HepG2 (cell line): ENCODE measurements around the gene BCL2L11.

ENCODE experiments used
- EP300 ChIP-seq, 3 experiments: sonication (generic) in 1 of 3; formaldehyde crosslinking in 1 of 3; IDR thresholded peaks; 2 replicates each; pipeline versions ENCODE4 v1.5.1 to v1.6.1; 2011 to 2020; ENCODE audit warnings: low read depth in 2 of 3, low read length in 2 of 3, borderline replicate concordance in 1 of 3, improper control_type of control experiment in 1 of 3, mild to moderate bottlenecking in 1 of 3, missing genetic modification reagents in 1 of 3, moderate library complexity in 1 of 3
- MYNN ChIP-seq: sonication (generic); formaldehyde crosslinking; IDR thresholded peaks from 2 replicates; pipeline ENCODE4 v1.4.0; 2020; ENCODE audit warnings: mild to moderate bottlenecking, low read depth, missing genetic modification reagents
- POLR2A ChIP-seq, 2 experiments: IDR thresholded peaks; 2 replicates each; pipeline ENCODE4 v1.6.1; 2011; ENCODE audit warnings: low read depth in 2 of 2, low read length in 2 of 2, mild to moderate bottlenecking in 1 of 2, moderate library complexity in 1 of 2; ENCODE audit not compliant: insufficient read depth in 1 of 2
- SRSF9 ChIP-seq: fragments of 200-400 bp; formaldehyde crosslinking; IDR thresholded peaks from 2 replicates; pipeline ENCODE4 v1.6.1; 2018; ENCODE audit warnings: borderline replicate concordance, mild to moderate bottlenecking, low read depth, low read length; ENCODE audit not compliant: insufficient read depth, poor library complexity, severe bottlenecking
- SUZ12 ChIP-seq: fragments of 150-350 bp; IDR thresholded peaks from 2 replicates; pipeline ENCODE4 v1.6.1; 2014; ENCODE audit warnings: low read depth, low read length
- ZBTB1 ChIP-seq: sonication (generic); formaldehyde crosslinking; IDR thresholded peaks from 2 replicates; pipeline ENCODE4 v1.4.0; 2020; ENCODE audit warnings: missing genetic modification reagents, borderline replicate concordance
- ZNF160 ChIP-seq: sonication (generic); formaldehyde crosslinking; IDR thresholded peaks from 2 replicates; pipeline ENCODE4 v1.8.0; 2022; ENCODE audit warnings: mild to moderate bottlenecking, inconsistent platforms, missing genetic modification reagents
- TF ChIP-seq, protein P1 (sequence below): sonication (generic); formaldehyde crosslinking; IDR thresholded peaks from 2 replicates; pipeline ENCODE4 v1.9.0; 2021; ENCODE audit warnings: missing genetic modification reagents, borderline replicate concordance

DNA sequence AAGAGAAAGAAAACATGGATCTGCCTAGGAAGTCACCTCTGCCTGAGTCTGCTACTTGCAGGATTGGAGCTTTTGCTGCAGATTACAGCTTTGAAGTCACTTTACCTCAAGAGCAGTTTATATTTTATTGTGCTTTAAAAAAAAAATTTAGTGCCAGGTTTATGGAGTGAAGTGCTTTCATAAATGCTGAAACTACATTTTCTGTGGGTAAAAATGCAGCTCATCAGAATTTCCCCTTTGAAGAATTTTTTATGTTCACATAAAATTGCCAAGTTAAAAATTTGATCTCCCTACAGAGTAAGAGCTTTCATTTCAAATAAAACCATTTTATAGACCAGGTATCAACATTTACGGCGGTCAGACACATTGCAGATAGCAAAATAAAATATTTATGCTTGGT is 25.2 kb downstream of the BCL2L11 start:
- TF ChIP-seq EP300 (IDR thresholded peaks at IDR 0.05; ENCODE audit: low read depth in 2 of 2, low read length in 2 of 2) (no peak), EP300 (CRISPR knock-in tag; IDR thresholded peaks at IDR 0.05; ENCODE audit: borderline replicate concordance) (no peak), ZBTB1 (CRISPR knock-in tag) (no peak), MYNN (no peak), SRSF9 (no peak), ZNF160 (CRISPR knock-in tag) (no peak), SUZ12 (no peak), POLR2A (IDR thresholded peaks at IDR 0.05; ENCODE audit: insufficient read depth in 1 of 2, low read depth in 2 of 2, low read length in 2 of 2) (no peak)
- TF ChIP-seq, protein P1, sequence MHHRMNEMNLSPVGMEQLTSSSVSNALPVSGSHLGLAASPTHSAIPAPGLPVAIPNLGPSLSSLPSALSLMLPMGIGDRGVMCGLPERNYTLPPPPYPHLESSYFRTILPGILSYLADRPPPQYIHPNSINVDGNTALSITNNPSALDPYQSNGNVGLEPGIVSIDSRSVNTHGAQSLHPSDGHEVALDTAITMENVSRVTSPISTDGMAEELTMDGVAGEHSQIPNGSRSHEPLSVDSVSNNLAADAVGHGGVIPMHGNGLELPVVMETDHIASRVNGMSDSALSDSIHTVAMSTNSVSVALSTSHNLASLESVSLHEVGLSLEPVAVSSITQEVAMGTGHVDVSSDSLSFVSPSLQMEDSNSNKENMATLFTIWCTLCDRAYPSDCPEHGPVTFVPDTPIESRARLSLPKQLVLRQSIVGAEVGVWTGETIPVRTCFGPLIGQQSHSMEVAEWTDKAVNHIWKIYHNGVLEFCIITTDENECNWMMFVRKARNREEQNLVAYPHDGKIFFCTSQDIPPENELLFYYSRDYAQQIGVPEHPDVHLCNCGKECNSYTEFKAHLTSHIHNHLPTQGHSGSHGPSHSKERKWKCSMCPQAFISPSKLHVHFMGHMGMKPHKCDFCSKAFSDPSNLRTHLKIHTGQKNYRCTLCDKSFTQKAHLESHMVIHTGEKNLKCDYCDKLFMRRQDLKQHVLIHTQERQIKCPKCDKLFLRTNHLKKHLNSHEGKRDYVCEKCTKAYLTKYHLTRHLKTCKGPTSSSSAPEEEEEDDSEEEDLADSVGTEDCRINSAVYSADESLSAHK (CRISPR knock-in tag), result no peak
